HG03378 (cell line): ENCODE data around the gene GPR12.
"Not testable (repeated sequence)": the region's sequence is repeated elsewhere in the genome, so short reads cannot be mapped to it uniquely, and the experiment has no call there.

Experiments
- ATAC-seq: cut with Tn5 transposase; IDR thresholded peaks from one replicate; pipeline ENCODE4 v1.9.1; 2021; ENCODE audit warnings: mild to moderate bottlenecking, moderate library complexity; ENCODE audit not compliant: unreplicated experiment

GPR12 gene

GRCh38 chr13:26749285-26749684 lies 11.3 kb downstream of the GPR12 start:
- no peak for ATAC-seq

DNA sequence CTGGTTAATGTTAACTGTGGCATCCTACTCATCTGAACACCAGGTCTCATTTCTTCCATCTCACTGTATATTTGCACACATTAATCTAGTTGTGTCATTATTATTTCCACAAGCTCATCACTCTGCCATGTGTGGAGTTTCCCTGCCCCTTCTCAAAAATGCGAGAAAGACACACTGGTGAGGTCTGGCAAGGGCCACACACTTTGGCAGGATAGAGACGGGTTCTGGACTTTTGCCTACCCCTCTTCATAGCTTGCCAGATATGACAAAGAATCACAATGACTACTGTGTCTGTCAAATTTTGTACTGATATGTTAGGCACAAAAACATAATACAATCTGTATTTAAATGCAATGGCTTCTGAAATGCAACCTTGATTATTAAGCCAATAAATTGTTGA lies 12.9 kb downstream of the GPR12 start:
- ATAC-seq, result no peak

DNA sequence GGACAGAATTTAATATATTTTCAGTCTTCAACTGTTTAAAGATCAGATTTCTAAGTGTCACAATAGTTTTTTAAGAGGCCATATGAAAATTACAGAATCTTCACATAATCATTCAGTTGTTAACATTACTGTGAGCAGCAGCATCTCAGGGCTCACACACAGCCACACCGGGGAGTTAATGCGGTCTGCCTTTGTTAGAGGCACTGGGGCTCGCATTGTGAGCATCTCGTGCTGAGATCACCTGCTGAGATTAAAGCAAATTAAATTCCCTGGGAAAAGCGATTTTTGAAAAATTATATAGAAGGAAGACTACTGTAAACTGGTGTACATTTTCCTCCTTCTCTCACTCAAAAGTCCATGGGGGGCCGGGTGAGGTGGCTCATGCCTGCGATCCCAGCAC lies 16.6 kb downstream of the GPR12 start:
- no peak for ATAC-seq

DNA sequence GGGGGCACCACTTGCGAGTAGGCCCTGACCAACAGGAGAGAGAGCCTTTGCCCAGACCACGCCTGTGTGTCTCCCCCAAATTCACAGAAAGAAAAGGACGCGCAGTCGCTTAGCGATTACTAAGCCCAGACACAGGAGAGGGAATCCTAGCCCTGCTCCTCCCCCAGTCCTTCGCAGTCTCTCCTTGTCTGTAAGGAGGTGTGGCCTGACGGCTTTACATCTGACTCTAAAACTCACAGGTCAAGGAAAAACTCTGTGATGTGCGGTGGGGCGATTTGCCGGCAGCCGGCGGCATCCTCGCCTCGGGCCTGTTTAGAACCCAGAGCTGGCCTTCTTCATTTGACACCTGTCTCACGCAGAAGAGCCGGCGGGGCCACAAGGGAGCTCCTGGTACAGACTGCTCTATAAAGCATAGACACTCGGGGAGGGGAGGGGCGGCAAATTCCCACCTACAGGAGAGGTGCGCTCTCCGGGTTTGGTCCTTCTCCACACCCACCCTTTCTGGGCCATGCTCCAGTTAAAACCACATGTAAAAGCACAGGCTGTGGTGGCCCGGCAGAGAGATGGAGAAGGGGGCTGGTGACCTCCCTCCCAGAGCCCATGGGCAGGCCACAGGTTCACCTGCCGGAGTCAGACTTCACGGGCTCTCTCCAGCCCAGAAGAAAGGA lies 17.8 kb downstream of the GPR12 start:
- no peak for ATAC-seq

DNA sequence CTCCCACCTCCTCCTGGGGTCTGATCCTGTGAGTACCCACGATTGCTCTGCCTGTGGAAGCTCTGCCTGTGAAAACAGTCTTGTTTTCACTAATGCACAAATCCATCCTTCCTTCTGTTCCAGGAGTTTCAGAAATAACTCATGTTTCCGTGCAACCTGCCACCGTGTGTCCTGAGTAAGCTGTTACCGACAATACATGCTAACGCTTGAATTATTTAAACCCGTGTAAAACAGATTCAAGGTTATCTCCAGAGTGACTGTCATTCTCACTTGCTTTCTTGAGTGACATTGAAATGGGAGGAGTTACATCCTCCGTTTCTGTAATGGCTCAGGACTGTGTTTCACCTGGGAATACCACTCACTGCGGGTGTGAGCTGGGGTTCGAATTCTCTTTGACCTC lies 24.9 kb downstream of the GPR12 start:
- no peak for ATAC-seq

DNA sequence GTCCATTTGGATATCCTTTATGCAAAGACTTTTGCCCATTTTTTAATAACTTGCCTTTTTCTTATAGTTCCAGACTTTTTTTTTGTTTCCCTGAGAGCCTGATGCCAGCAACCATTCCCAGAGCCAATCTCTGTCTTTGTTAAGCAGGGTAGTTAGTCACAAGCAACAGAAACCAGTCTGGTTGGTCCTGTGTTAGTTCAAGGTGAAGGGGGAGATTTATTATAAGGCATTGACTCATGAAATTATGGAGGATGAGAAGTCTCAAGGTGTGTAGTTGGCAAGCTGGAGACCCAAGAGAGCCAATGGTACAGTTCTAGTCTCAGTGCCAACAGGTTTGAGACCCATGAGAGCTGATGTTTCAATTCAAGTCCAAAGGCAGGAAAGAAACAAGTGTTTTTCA lies 33.0 kb downstream of the GPR12 start:
- no peak for ATAC-seq

GRCh38 chr13:26727122-26727521 lies 33.5 kb downstream of the GPR12 start:
- ATAC-seq, result no peak

- no peak for ATAC-seq
Measured at GRCh38 chr13:26726684-26727083, 33.9 kb downstream of the GPR12 start.

DNA sequence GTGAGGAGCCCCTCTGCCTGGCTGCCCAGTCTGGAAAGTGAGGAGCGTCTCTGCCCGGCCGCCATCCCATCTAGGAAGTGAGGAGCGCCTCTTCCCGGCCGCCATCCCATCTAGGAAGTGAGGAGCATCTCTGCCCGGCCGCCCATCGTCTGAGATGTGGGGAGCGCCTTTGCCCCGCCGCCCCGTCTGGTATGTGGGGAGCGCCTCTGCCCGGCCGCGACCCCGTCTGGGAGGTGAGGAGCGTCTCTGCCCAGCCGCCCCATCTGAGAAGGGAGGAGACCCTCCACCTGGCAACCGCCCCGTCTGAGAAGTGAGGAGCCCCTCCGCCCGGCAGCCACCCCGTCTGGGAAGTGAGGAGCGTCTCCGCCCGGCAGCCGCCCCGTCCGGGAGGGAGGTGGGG lies 37.0 kb downstream of the GPR12 start:
- ATAC-seq, result not testable (repeated sequence)

DNA sequence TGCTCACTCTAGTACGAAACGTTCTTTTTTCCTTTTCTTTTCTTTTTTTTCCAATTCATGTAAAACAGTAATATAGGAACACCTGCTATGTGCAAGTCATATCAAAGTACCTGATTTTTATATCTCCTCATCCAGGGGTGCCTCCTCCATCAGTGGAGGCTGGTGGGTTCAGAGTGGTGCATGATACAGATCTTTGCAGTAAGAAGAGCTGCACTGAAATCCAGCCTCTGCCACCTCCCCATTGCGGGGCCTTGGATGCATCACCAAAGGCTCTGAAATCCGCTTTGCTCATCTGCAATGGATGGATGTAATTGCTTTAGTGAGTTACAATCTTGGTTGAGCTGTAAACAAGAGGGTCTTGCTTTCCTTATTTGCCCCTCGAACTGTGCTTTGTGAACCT lies 38.3 kb downstream of the GPR12 start:
- ATAC-seq, result no peak

DNA sequence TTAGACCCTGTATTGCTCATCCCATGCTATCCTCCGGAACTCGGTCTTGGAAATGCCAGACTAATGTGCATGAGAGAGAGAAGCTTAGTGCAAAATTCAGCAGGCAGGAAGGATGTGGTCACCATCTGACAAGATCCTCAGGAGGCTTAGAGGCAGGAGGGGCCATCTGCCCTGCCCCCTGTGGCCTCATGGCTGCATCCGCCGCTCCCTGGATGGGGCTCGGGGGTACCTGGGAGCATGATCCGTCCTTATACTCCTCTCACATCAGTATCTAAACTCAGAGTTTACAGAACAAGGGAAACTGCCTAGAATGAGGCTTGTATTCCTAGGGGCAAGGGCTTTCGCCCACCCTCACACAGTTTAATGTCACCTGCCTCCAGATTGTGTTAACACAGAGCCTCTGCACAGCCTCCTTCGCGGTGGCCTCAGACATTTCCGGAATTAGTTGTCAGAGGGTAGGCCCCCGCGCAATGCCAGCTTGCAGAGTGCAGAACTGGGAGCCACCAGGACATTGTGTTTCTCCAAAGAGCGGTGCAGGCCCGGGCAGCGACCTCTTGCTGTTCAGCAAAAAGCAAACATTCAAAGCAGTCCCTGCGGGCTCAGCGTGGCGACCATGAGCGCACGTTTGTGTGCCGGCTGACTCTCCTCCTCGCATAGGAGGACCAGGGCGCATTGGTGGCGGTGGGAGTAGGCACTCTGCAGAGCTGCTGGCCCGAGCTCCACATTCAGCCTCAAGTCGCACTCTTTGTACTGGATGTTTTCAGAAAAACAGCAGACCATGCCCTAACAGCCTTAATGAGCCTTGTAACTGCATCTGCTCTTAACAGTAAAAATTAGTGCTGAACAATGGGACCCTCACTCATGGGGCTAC lies 39.1 kb downstream of the GPR12 start:
- peak; percentile 83 for ATAC-seq

- ATAC-seq, result no peak
Measured at GRCh38 chr13:26719356-26719945, 41.1 kb downstream of the GPR12 start.

GRCh38 chr13:26718872-26719271 lies 41.7 kb downstream of the GPR12 start:
- ATAC-seq, result no peak

DNA sequence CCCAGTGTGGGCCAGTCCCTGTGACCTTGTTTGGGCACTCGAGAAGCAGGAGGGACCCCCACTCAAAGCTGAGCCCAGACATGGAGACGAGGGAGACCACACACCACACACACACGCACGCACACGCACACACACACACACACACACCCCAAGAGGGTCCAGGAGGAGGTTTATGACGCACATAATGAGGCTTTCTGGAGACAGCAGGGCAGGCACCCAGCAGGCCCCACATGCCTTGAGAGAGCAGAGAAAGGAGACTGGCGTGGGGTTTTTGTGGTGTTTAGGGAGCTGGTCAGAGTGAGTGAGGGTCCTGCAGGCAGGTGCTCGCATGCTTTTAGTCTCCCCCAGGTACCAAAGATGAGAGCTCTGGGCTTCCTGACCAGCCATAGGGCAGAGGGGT lies 42.4 kb downstream of the GPR12 start:
- ATAC-seq, result no peak

GRCh38 chr13:26716984-26717383 lies 43.6 kb downstream of the GPR12 start:
- ATAC-seq, result no peak

DNA sequence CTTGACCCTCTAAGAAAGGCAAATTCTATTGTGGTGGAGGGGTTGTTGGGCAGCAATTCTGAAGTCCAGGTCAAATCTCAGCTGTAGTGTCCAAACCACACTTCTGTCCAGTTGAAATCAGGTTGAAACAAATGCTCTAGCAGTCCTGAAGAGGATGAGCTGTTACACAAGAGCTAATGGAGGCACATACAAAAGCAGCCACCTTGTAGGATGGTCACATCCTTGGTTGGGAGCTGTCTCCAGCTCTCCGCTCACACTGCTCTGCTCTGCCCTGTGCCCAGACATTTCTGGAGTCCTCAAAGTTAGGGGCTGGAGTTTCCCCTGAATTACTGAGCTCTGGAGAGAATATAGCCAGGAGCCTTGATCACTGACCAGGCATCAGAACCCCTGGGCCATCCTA lies 47.2 kb downstream of the GPR12 start:
- ATAC-seq, result no peak

GRCh38 chr13:26711211-26711610 lies 49.4 kb downstream of the GPR12 start:
- ATAC-seq, result no peak

DNA sequence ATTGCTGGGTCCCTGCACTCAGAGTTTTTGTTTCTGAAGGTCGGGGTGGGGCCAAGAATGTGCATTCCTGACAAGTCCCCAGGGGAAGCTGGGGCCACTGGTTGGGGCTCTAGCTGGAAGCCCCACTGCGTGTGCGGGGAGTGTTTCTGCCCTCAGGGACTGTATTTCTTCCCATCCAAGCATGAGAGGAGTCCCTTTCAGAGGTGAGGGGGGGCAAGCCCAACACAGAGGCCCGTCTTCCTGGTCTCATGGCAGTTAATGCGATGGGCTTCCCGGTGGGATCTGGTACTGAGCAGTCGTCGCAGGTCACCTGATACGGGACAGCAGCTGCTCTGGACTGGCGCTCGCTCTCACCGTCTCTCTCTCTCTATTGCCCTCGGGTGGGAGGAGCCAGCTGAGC lies 50.4 kb downstream of the GPR12 start:
- ATAC-seq, result no peak

DNA sequence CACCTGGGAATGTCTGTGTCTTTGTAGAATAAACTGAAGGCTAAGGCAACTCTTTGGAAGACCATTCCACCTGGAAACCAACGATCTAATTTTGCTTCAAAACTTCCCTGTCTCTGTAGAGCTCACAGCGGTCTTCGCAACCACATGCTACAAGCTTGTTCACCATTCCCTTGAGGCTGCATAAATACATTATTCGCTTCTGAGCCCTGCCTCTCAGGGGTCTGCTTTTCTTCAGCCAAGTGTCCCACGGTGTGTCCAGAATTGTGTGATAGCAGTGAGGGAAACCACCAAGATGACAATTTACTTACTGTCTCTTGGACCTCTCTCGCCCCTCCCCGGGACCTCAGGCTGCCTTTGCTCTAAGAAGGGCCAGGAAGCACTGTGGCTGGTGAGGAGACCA lies 51.1 kb downstream of the GPR12 start:
- ATAC-seq, result no peak

- no peak for ATAC-seq
Measured at GRCh38 chr13:26708007-26708297, 52.6 kb downstream of the GPR12 start.

GRCh38 chr13:26707122-26708006 lies 53.2 kb downstream of the GPR12 start:
- no peak for ATAC-seq
